ENCODE data around the gene PDE6A. TPM values are rescaled to one million over a fixed set of nuclear protein-coding genes. Genes with fewer than 3 reads are reported as not detected.

PDE6A gene
- total and polyA plus RNA-seq, 2 donors (not counting 3 experiments of a cell fraction or from before 2014, with no cell fraction given) = not detected

DNA sequence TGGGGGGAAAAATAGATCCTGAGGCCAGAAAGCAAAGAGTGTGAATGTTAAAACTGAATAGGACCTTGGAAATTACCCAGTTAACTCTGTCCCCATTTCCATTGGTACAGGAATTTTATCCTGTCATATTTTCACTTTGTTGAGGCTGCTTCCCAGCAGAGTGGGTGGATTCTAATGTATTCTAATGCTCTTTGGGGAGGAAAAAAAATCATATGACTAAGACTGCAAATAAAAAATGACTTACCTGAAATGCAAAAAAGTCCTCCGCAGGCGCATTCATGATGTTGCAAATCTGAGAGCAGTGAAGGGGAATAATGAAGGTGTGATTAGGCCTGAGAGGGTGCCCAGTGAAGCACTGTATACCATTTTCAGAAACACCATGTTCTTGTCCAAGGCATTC lies 41.2 kb downstream of the PDE6A start:
- intact Hi-C loops (cut with micrococcal nuclease) (loop anchor here (2.0 to 5.0 kb wide), 2 partner anchors 34 to 57 kb away; partner anchors contain the start of gene SLC26A2), dilution Hi-C loops (cut with MboI; ENCODE audit: extremely low pct_ligation_motif_present, low sequenced_read_pairs) (no loop called here)
- Histone ChIP-seq H3K9me1 (replicated peaks; ENCODE audit: control insufficient read depth, extremely low read depth, insufficient read depth, low read length) (no peaks in the 10 kb centered on the region), H3K4me2 (ENCODE audit: insufficient read depth, low read length) (no peak overlapping the region), H3K79me2 (ENCODE audit: control insufficient read depth, insufficient read depth, low read length) (no peaks in the 10 kb centered on the region), H3K4me3 (replicated peaks in 1 of 3; ENCODE audit: insufficient read depth in 1 of 3, low read depth in 1 of 3, low read length in 3 of 3) (no peak overlapping the region), H3K4me1 (ENCODE audit: control insufficient read depth, extremely low read depth, insufficient read depth, low read length) (peaks cover 9% of the 10 kb centered on the region), H3K36me3 (ENCODE audit: control insufficient read depth in 2 of 2, extremely low read depth in 1 of 2, insufficient read depth in 2 of 2, low read length in 2 of 2) (no peaks in the 10 kb centered on the region), H3K9me3 (replicated peaks; ENCODE audit: control insufficient read depth, insufficient read depth, low read length) (no peaks in the 10 kb centered on the region), H3K27ac (ENCODE audit: insufficient read depth, low read depth, low read length) (no peak overlapping the region), H3K9ac (replicated peaks; ENCODE audit: extremely low read depth, insufficient read depth, low read length) (no peak overlapping the region), H4K20me1 (replicated peaks; ENCODE audit: control insufficient read depth, extremely low read depth, insufficient read depth, low read length) (no peaks in the 10 kb centered on the region), H2AFZ (ENCODE audit: low read depth, low read length) (no peak overlapping the region), H3K27me3 (ENCODE audit: control insufficient read depth in 2 of 2, insufficient read depth in 2 of 2, low read length in 2 of 2) (peaks cover 0 to 2% of the 10 kb centered on the region in 2 experiments)
- no TSS peak for BruUV-seq (replicated peaks)
- TF ChIP-seq POLR2A (IDR thresholded peaks at IDR 0.05; ENCODE audit: low read depth, low read length) (no peak), FOS (IDR thresholded peaks at IDR 0.05; ENCODE audit: borderline replicate concordance, insufficient read depth, low read length) (no peak), MYC (IDR thresholded peaks at IDR 0.05; ENCODE audit: low read depth, low read length) (no peak), POLR2AphosphoS5 (IDR thresholded peaks at IDR 0.05; ENCODE audit: insufficient read depth, low read depth, low read length) (no peak), GATA2 (IDR thresholded peaks at IDR 0.05; ENCODE audit: insufficient read depth, insufficient read length, low read depth, low read length) (no peak), EZH2 (IDR thresholded peaks at IDR 0.05; ENCODE audit: borderline replicate concordance, low read depth, low read length, severe bottlenecking) (no peak), JUN (IDR thresholded peaks at IDR 0.05; ENCODE audit: borderline replicate concordance, insufficient read depth, insufficient read length, low read depth) (no peak)
- TF ChIP-seq, protein P1, sequence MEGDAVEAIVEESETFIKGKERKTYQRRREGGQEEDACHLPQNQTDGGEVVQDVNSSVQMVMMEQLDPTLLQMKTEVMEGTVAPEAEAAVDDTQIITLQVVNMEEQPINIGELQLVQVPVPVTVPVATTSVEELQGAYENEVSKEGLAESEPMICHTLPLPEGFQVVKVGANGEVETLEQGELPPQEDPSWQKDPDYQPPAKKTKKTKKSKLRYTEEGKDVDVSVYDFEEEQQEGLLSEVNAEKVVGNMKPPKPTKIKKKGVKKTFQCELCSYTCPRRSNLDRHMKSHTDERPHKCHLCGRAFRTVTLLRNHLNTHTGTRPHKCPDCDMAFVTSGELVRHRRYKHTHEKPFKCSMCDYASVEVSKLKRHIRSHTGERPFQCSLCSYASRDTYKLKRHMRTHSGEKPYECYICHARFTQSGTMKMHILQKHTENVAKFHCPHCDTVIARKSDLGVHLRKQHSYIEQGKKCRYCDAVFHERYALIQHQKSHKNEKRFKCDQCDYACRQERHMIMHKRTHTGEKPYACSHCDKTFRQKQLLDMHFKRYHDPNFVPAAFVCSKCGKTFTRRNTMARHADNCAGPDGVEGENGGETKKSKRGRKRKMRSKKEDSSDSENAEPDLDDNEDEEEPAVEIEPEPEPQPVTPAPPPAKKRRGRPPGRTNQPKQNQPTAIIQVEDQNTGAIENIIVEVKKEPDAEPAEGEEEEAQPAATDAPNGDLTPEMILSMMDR (IDR thresholded peaks at IDR 0.05; ENCODE audit: extremely low read depth in 1 of 2, insufficient read depth in 1 of 2, low read depth in 1 of 2, low read length in 2 of 2) = no peak
- TF ChIP-seq, protein P2, sequence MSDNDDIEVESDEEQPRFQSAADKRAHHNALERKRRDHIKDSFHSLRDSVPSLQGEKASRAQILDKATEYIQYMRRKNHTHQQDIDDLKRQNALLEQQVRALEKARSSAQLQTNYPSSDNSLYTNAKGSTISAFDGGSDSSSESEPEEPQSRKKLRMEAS (IDR thresholded peaks at IDR 0.05; ENCODE audit: insufficient read depth, insufficient read length) = no peak
- CTCF ChIA-PET = interaction anchor here (0.7 to 2.8 kb wide), 5 partner anchors 8 to 57 kb away, joined by 3 to 85 read pairs (median 4); partner anchors contain the start of gene SLC26A2
- FAIRE-seq = no peak
- POLR2A ChIA-PET = no interaction called here
- no peak for DNase-seq (ENCODE audit: low read depth, low spot score)
